ENCODE measurements around the gene FUOM. TPM values are rescaled to one million over a fixed set of nuclear protein-coding genes. Genes with fewer than 3 reads are reported as not detected.

FUOM gene
- total RNA-seq, 1 donor from 2014 or later: 13.0 TPM

DNA sequence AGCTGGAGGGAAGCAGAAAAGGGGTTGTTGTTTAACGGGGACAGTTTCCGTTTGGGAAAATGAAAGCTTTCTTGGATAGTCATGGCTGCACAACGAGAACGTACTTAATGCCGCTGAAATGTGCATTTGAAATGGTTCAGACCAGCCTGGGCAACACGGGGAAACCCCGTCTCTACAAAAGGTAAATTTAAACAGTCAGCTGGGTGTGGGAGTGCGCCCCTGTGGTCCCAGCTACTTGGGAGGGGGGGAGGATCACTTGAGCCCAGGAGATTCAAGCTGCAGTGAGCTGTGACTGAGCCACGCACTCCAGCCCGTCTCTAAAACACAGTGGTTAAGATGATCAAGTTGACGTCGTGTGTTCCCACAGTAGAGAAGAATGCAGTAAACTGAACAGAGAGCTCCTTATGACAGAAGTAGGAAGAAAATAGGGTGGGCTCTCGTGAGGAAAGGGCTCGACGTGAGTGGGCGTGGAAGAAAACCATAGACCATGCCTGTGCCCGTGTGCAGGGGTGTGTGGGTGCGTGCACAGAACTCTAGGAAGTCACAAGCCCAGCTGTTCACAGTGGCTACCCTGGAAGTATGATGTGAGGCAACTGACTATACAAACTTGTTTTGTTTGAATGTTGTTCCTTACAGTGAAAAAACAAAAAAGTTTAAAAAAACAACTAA is 4.1 kb upstream of the FUOM start:
- TF ChIP-seq, protein P1, sequence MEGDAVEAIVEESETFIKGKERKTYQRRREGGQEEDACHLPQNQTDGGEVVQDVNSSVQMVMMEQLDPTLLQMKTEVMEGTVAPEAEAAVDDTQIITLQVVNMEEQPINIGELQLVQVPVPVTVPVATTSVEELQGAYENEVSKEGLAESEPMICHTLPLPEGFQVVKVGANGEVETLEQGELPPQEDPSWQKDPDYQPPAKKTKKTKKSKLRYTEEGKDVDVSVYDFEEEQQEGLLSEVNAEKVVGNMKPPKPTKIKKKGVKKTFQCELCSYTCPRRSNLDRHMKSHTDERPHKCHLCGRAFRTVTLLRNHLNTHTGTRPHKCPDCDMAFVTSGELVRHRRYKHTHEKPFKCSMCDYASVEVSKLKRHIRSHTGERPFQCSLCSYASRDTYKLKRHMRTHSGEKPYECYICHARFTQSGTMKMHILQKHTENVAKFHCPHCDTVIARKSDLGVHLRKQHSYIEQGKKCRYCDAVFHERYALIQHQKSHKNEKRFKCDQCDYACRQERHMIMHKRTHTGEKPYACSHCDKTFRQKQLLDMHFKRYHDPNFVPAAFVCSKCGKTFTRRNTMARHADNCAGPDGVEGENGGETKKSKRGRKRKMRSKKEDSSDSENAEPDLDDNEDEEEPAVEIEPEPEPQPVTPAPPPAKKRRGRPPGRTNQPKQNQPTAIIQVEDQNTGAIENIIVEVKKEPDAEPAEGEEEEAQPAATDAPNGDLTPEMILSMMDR (IDR thresholded peaks at IDR 0.05; ENCODE audit: partially characterized antibody, unreplicated experiment): no peak
- no peak for DNase-seq
- Mint-ChIP-seq H3K27ac (ENCODE audit: unreplicated experiment) (no peak overlapping the region), H3K9me3 (ENCODE audit: unreplicated experiment) (peaks cover 7% of the 10 kb centered on the region), H3K4me3 (ENCODE audit: unreplicated experiment) (no peak overlapping the region), H3K4me1 (ENCODE audit: low read depth, unreplicated experiment) (no peaks in the 10 kb centered on the region), H3K27me3 (ENCODE audit: unreplicated experiment) (peaks cover 3% of the 10 kb centered on the region), H3K36me3 (ENCODE audit: unreplicated experiment) (peaks cover 15% of the 10 kb centered on the region)

DNA sequence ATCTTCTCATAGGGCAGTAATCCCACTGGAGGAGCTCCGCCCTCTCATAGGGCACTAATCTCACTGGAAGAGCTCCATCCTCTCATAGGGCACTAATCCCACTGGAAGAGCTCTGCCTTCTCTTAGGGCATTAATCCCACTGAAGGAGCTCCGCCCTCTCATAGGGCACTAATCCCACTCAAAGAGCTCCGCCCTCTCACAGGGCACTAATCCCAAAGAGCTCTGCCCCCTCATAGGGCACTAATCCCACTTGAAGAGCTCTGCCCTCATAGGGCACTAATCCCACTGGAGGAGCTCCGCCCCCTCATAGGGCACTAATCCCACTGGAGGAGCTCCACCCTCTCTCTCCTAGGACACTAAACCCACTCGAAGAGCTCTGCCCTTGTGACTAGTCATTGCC is 3.4 kb upstream of the FUOM start:
- H3K27ac Mint-ChIP-seq (ENCODE audit: unreplicated experiment): no peak overlapping the region
- DNase-seq: no peak
- H3K36me3 Mint-ChIP-seq (ENCODE audit: unreplicated experiment): peaks cover 15% of the 10 kb centered on the region
- H3K27me3 Mint-ChIP-seq (ENCODE audit: unreplicated experiment): peaks cover 3% of the 10 kb centered on the region
- peaks cover 7% of the 10 kb centered on the region for H3K9me3 Mint-ChIP-seq (ENCODE audit: unreplicated experiment)
- H3K4me1 Mint-ChIP-seq (ENCODE audit: low read depth, unreplicated experiment): no peaks in the 10 kb centered on the region
- TF ChIP-seq, protein P1 (IDR thresholded peaks at IDR 0.05; ENCODE audit: partially characterized antibody, unreplicated experiment): no peak
- no peak overlapping the region for H3K4me3 Mint-ChIP-seq (ENCODE audit: unreplicated experiment)

DNA sequence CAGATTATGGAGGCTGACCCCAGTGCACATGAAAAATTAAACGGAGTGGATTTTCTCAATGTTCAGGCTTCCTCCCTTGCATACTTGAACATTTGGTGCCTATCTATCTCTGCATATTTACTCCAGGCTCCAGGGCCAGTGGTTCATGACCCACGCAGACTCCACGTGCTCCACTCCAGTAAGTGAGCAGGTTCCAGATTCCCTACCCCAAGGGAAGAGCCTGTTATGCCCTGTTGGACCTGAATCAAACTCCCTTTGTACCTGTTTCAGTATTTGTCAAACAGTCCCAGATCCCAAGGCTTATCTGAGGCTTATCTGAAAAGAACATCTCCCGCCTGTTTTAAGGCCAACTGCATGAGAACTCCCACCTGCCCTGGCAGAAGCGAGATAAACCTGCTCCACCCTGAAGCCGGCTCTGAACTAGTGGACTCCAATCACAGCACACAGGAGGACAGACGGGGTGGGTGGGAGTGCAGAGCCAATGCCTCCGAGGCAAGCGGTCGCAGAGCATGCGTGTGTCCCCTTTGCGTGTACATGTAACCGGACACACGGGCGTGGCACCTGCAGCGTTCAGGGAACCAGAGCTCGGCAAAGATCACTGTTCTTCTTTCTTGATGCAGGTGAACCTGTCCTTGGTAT is 2.3 kb upstream of the FUOM start:
- no peak for DNase-seq
- Mint-ChIP-seq H3K4me3 (ENCODE audit: unreplicated experiment) (no peak overlapping the region), H3K9me3 (ENCODE audit: unreplicated experiment) (peaks cover 7% of the 10 kb centered on the region), H3K27me3 (ENCODE audit: unreplicated experiment) (peaks cover 3% of the 10 kb centered on the region), H3K36me3 (ENCODE audit: unreplicated experiment) (peaks cover 15% of the 10 kb centered on the region), H3K4me1 (ENCODE audit: low read depth, unreplicated experiment) (no peaks in the 10 kb centered on the region), H3K27ac (ENCODE audit: unreplicated experiment) (peak overlapping the region; percentile 79)
- TF ChIP-seq, protein P1 (IDR thresholded peaks at IDR 0.05; ENCODE audit: partially characterized antibody, unreplicated experiment): no peak

DNA sequence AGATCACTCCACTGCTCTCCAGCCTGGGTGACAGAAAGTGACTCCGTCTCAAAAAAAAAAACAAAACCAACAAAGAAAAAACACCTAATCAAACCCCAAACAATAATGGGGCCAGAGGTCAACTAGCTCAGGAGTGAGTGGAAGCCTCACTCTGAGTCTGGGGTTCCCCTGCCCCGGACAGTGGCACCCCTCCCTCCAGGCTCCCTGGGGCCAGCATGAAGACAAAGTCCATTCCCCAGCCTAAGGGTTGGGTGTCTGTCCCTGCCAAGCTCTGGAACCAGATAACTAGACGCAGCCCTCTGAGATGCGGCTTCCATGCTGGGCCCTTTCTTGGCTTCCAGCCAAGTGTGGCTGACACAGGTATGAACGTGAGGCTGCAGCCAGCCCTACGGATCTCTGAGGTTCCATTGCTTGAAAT is 1.7 kb upstream of the FUOM start:
- H3K9me3 Mint-ChIP-seq (ENCODE audit: unreplicated experiment): peaks cover 7% of the 10 kb centered on the region
- H3K4me1 Mint-ChIP-seq (ENCODE audit: low read depth, unreplicated experiment): no peaks in the 10 kb centered on the region
- H3K27me3 Mint-ChIP-seq (ENCODE audit: unreplicated experiment): peaks cover 3% of the 10 kb centered on the region
- peaks cover 12% of the 10 kb centered on the region for H3K36me3 Mint-ChIP-seq (ENCODE audit: unreplicated experiment)
- H3K4me3 Mint-ChIP-seq (ENCODE audit: unreplicated experiment): no peak overlapping the region
- no peak overlapping the region for H3K27ac Mint-ChIP-seq (ENCODE audit: unreplicated experiment)
- TF ChIP-seq, protein P1 (IDR thresholded peaks at IDR 0.05; ENCODE audit: partially characterized antibody, unreplicated experiment): no peak
- no peak for DNase-seq

DNA sequence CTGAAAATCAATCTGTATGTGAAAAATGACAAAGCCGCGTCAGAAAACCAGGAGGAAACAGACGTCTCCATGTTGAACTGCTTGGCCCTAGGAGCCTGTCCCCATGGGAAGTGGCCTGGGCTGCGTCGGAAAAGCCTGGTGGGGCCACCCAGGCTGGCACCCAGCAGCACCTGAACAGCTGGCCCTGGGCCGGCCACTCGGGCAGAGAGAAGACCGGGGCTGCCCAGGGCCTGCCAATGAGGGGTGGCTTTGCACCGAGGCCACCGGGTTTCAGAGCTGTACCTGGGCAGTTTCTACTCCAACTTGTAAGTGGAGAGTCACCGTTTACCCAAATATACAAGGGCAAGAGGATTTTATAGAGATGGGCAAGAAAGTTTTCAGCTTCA is 1.1 kb upstream of the FUOM start:
- DNase-seq: no peak
- Mint-ChIP-seq H3K4me3 (ENCODE audit: unreplicated experiment) (no peak overlapping the region), H3K36me3 (ENCODE audit: unreplicated experiment) (peaks cover 10% of the 10 kb centered on the region), H3K9me3 (ENCODE audit: unreplicated experiment) (peaks cover 7% of the 10 kb centered on the region), H3K27ac (ENCODE audit: unreplicated experiment) (no peak overlapping the region), H3K27me3 (ENCODE audit: unreplicated experiment) (peaks cover 3% of the 10 kb centered on the region), H3K4me1 (ENCODE audit: low read depth, unreplicated experiment) (no peaks in the 10 kb centered on the region)
- TF ChIP-seq, protein P1 (IDR thresholded peaks at IDR 0.05; ENCODE audit: partially characterized antibody, unreplicated experiment): no peak

Measured in glutamatergic neuron (in vitro differentiated cells).